Body of pancreas (tissue), 4 donors: Measurements from ENCODE around the gene KCNMB2. TPM values are rescaled to one million over a fixed set of nuclear protein-coding genes. Genes with fewer than 3 reads are reported as not detected.

Source experiments
- ATAC-seq: fragments of 150-250 bp; one replicate; pipeline ENCODE4 v1.9.1; 2016
- DNase-seq, 4 donors: peaks; one replicate each; pipeline ENCODE4 v3.0.0-alpha.2; 2019
- H3K27ac ChIP-seq, 4 donors: fragments of 200-600 bp; sonication (generic); 1 replicate in 3 of 4; 2 replicates in 1 of 4; pipeline versions ENCODE4 v1.5.1 to v1.6.1; 2016 to 2019; ENCODE audit warnings: mild to moderate bottlenecking in 1 of 4, mixed read lengths in 1 of 4, moderate library complexity in 1 of 4
- H3K27me3 ChIP-seq, 2 donors: fragments of 200-600 bp; sonication (generic); one replicate each; pipeline ENCODE4 v1.6.0; 2016; ENCODE audit warnings: mild to moderate bottlenecking in 1 of 2
- H3K36me3 ChIP-seq, 2 donors: fragments of 200-600 bp; sonication (generic); replicated peaks in 1 of 2; 2 replicates each; pipeline ENCODE4 v1.5.1; 2016; ENCODE audit warnings: low read depth in 2 of 2; ENCODE audit not compliant: insufficient read depth in 1 of 2
- H3K4me1 ChIP-seq: fragments of 200-600 bp; sonication (generic); one replicate; pipeline ENCODE4 v1.6.0; 2016
- H3K4me3 ChIP-seq, 2 donors: fragments of 200-600 bp; sonication (generic); 1 replicate in 1 of 2; 2 replicates in 1 of 2; pipeline ENCODE4 v1.5.1; 2016 to 2019
- H3K9me3 ChIP-seq, 3 donors: fragments of 200-600 bp; sonication (generic); 1 replicate in 2 of 3; 2 replicates in 1 of 3; pipeline ENCODE4 v1.5.1; 2016
- POLR2A ChIP-seq, 3 donors: fragments of 450-650 bp; IDR thresholded peaks; one replicate each; pipeline ENCODE4 v1.6.1; 2016; ENCODE audit warnings: antibody characterized with exemption in 3 of 3, mild to moderate bottlenecking in 2 of 3
- WGBS, 2 donors: methylation state at CpG; one replicate each; pipeline ENCODE4 v1.1.5; 2017; 5-methylcytosine and 5-hydroxymethylcytosine counted together
- intact Hi-C: fragments of 100-400 bp; cut with DNase I; formaldehyde crosslinking; loops from one replicate; pipeline ENCODE4 v1.15.1; 2023
- total RNA-seq, 2 donors: library from RNA; depleted of rRNA; stranded (reverse); fragments of >200 nt; gene quantifications; one replicate each; pipeline ENCODE4 v1.1.0, GENCODE V29; 2016
- TF ChIP-seq, protein P1 (sequence below), 7 experiments: fragments of 450-650 bp in 4 of 7; fragments of 200-600 bp in 3 of 7; sonication (generic) in 3 of 7; IDR thresholded peaks; one replicate each; pipeline ENCODE4 v1.5.1; 2016 to 2019; ENCODE audit warnings: antibody characterized with exemption in 7 of 7

Gene KCNMB2
- total RNA-seq, 2 donors from 2014 or later = 2.3 TPM; not detected in 1

DNA sequence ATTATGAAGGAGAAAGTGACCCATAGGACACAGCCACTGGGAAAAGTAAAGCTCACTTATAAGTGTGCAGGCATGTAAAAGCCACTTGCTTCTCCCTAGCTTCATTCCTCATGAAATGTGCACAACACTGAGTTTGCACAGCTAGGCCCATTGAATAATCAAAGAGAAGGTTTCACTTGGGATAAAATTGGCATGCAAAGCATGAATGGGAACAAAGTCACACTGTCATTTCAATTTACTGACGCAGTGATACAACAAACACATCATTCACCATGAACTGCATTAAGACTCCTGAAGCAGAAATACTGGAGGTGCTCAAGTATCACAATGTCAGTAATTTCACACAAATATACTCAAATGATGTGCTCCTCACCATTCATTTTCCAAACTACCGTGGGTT lies 61.1 kb downstream of the KCNMB2 start:
- intact Hi-C loops = no loop called here
- DNase-seq (no peak), ATAC-seq (no peak)
- no peaks in the 10 kb centered on the region for H3K9me3 ChIP-seq
- no peaks in the 10 kb centered on the region for H3K4me1 ChIP-seq
- H3K4me3 ChIP-seq = no peak overlapping the region
- TF ChIP-seq, protein P1, sequence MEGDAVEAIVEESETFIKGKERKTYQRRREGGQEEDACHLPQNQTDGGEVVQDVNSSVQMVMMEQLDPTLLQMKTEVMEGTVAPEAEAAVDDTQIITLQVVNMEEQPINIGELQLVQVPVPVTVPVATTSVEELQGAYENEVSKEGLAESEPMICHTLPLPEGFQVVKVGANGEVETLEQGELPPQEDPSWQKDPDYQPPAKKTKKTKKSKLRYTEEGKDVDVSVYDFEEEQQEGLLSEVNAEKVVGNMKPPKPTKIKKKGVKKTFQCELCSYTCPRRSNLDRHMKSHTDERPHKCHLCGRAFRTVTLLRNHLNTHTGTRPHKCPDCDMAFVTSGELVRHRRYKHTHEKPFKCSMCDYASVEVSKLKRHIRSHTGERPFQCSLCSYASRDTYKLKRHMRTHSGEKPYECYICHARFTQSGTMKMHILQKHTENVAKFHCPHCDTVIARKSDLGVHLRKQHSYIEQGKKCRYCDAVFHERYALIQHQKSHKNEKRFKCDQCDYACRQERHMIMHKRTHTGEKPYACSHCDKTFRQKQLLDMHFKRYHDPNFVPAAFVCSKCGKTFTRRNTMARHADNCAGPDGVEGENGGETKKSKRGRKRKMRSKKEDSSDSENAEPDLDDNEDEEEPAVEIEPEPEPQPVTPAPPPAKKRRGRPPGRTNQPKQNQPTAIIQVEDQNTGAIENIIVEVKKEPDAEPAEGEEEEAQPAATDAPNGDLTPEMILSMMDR (IDR thresholded peaks at IDR 0.05) = no peak
- no peak for TF ChIP-seq POLR2A (IDR thresholded peaks at IDR 0.05)
- H3K36me3 ChIP-seq = no peaks in the 10 kb centered on the region
- no peaks in the 10 kb centered on the region for H3K27me3 ChIP-seq
- H3K27ac ChIP-seq = no peak overlapping the region
- WGBS, 2 donors = 48 to 60% methylated on average over 2 of the region's 2 CpGs

DNA sequence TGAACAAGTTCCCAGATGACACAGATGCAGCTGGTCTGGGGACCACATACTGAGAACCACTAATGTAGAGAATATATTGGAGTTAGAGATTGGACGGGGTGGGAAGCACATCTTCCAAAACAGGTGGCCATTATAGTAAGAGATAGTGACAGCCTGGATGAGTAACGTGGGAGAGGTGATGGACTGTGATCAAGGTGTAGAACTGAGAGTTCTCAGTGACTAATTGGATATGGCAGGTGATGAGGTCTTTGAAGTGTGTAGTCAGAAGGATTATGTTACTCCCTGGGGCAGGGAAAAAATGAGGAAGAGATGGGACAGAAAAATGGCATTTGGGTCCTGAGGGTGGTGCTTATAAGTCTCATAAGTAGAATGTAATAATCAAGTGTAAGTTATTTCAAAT lies 66.6 kb downstream of the KCNMB2 start:
- intact Hi-C loops = no loop called here
- Histone ChIP-seq H3K4me1 (no peaks in the 10 kb centered on the region), H3K27ac (no peak overlapping the region), H3K36me3 (no peaks in the 10 kb centered on the region), H3K9me3 (no peaks in the 10 kb centered on the region), H3K27me3 (no peaks in the 10 kb centered on the region), H3K4me3 (no peak overlapping the region)
- no peak for ATAC-seq
- DNase-seq = no peak
- WGBS, 2 donors = 29 to 63% methylated on average over 2 of the region's 2 CpGs
- TF ChIP-seq, protein P1 (IDR thresholded peaks at IDR 0.05) = no peak
- TF ChIP-seq POLR2A (IDR thresholded peaks at IDR 0.05) = no peak

DNA sequence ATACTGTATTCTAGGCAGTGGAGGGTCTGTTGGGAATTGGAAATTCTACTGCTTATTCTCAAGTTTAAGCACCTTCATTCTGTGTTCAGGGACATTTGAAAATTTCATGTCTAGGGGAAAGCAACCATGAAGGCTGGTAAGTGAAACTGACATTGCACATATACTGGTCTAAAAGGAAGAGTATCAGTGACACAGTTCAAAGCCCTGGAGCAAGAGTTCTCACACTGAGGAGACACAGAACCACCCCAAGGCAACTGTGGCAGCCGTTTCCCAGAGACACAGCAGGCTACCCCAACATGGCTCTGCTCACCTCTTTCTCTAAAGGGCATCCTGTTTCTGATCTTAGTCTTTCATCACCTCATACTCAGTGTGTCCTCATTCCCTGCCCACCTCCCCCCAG lies 67.5 kb downstream of the KCNMB2 start:
- TF ChIP-seq POLR2A (IDR thresholded peaks at IDR 0.05) = no peak
- TF ChIP-seq, protein P1 (IDR thresholded peaks at IDR 0.05) = no peak
- WGBS, 2 donors = 48 to 50% methylated on average over 1 of the region's 1 CpG

DNA sequence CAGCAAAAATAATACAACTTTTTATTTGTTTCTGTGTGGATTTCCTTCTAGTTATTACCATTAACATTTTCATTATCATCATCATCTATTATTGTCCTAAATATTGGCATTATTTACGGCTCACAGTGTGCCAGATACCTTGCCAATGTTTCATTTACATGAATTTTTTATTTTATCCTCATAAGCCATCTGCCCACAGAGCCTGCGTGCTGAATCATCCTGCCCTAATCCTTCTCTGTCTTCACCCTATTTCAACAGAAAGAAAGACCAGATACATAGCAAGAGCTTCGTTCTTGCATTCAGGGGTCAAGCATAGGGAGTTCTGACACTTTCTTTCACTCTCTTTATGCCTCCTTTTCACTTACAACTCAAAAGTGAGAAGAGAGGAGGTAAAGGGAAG lies 82.0 kb downstream of the KCNMB2 start:
- intact Hi-C loops = no loop called here
- no peaks in the 10 kb centered on the region for H3K9me3 ChIP-seq
- no peak overlapping the region for H3K27ac ChIP-seq
- H3K4me1 ChIP-seq = no peaks in the 10 kb centered on the region
- no peak for ATAC-seq
- 47 to 53% methylated on average over 3 of the region's 3 CpGs for WGBS, 2 donors
- TF ChIP-seq POLR2A (IDR thresholded peaks at IDR 0.05) = no peak
- TF ChIP-seq, protein P1 (IDR thresholded peaks at IDR 0.05) = no peak
- no peaks in the 10 kb centered on the region for H3K27me3 ChIP-seq
- H3K4me3 ChIP-seq = no peak overlapping the region
- no peaks in the 10 kb centered on the region for H3K36me3 ChIP-seq
- no peak for DNase-seq

More for the DNA sequence above, 67.5 kb downstream of the KCNMB2 start:
- DNase-seq (no peak), ATAC-seq (no peak)
- no peaks in the 10 kb centered on the region for H3K27me3 ChIP-seq
- H3K9me3 ChIP-seq = no peaks in the 10 kb centered on the region
- H3K4me1 ChIP-seq = no peaks in the 10 kb centered on the region
- intact Hi-C loops = no loop called here
- H3K4me3 ChIP-seq = no peak overlapping the region
- no peak overlapping the region for H3K27ac ChIP-seq
- H3K36me3 ChIP-seq = no peaks in the 10 kb centered on the region

DNA sequence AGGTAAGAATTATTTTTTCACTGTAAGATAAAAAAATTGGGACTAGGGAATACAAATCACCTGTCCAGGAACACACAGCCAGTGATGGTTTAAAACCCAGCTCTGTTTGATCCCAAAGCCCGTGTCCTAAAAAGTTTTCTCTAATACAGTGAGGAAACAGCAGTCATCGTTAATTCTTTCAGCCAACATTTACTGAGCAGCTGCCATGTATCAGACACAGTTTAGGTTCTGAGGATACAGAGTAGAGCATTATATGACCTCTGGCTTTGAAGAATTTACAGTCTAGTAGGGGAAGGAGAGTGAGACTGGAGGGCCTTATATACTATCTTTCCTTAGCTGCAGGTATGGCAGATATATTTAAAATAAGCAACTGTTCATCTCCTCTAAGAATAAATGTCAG lies 82.7 kb downstream of the KCNMB2 start:
- no peak overlapping the region for H3K27ac ChIP-seq

More for the DNA sequence above, 82.7 kb downstream of the KCNMB2 start:
- Histone ChIP-seq H3K36me3 (no peaks in the 10 kb centered on the region), H3K27me3 (no peaks in the 10 kb centered on the region), H3K4me1 (no peaks in the 10 kb centered on the region), H3K4me3 (no peak overlapping the region), H3K9me3 (no peaks in the 10 kb centered on the region)
- no peak for DNase-seq
- TF ChIP-seq, protein P1 (IDR thresholded peaks at IDR 0.05) = no peak
- TF ChIP-seq POLR2A (IDR thresholded peaks at IDR 0.05) = no peak
- no peak for ATAC-seq
- WGBS, 2 donors = 60 to 79% methylated on average over 2 of the region's 2 CpGs
- intact Hi-C loops = no loop called here
